H1 (cell line): Measurements from ENCODE around the gene RCOR2. TPM values are rescaled to one million over a fixed set of nuclear protein-coding genes. Genes with fewer than 3 reads are reported as not detected.

ENCODE experiments used
- CTCF ChIA-PET: fragments of 300-600 bp; sonication (Branson Sonifier 250); formaldehyde crosslinking; loops from one replicate; lab custom pipeline; 2021; ENCODE audit not compliant: partially characterized antibody; lab: Charles Lee
- POLR2A ChIA-PET: fragments of 300-600 bp; sonication (Branson Sonifier 250); formaldehyde crosslinking; loops from one replicate; lab custom pipeline; 2021; ENCODE audit warnings: inconsistent platforms; ENCODE audit not compliant: partially characterized antibody; lab: Charles Lee
- DNase-seq, 2 experiments: peaks; one replicate each; pipeline versions ENCODE4 v3.0.0 to v3.0.0-alpha.2; 2010 to 2022; ENCODE audit warnings: low spot score in 2 of 2, low read depth in 1 of 2, mixed read lengths in 1 of 2
- FAIRE-seq: peaks from 2 replicates; lab custom pipeline; 2011; peaks lifted over from hg19 to GRCh38; lab: Jason Lieb, UNC
- H2AFZ ChIP-seq: 2 replicates; pipeline ENCODE4 v1.8.1; 2012; ENCODE audit warnings: low read length, inconsistent platforms
- H2AK5ac ChIP-seq: 2 replicates; pipeline ENCODE4 v1.6.1; 2013; ENCODE audit warnings: low read depth, low read length
- H2BK120ac ChIP-seq: replicated peaks from 2 replicates; pipeline ENCODE3; 2013; ENCODE audit warnings: low read depth, low read length, inconsistent platforms
- H2BK12ac ChIP-seq: 2 replicates; pipeline ENCODE4 v1.6.1; 2013; ENCODE audit warnings: low read depth, low read length
- H2BK15ac ChIP-seq: 2 replicates; pipeline ENCODE4 v1.6.1; 2013; ENCODE audit warnings: low read length
- H2BK20ac ChIP-seq: 2 replicates; pipeline ENCODE4 v1.6.1; 2013; ENCODE audit warnings: low read length
- H2BK5ac ChIP-seq: 2 replicates; pipeline ENCODE4 v1.6.1; 2013; ENCODE audit warnings: low read depth, low read length
- H3K14ac ChIP-seq: 2 replicates; pipeline ENCODE4 v1.6.1; 2013; ENCODE audit warnings: inconsistent platforms; ENCODE audit not compliant: insufficient read length
- H3K18ac ChIP-seq: 2 replicates; pipeline ENCODE4 v1.6.1; 2013; ENCODE audit warnings: low read length; ENCODE audit errors: extremely low read depth
- H3K23ac ChIP-seq: 2 replicates; pipeline ENCODE4 v1.6.1; 2013; ENCODE audit warnings: inconsistent platforms; ENCODE audit not compliant: insufficient read length
- H3K23me2 ChIP-seq: 2 replicates; pipeline ENCODE4 v1.6.1; 2013; ENCODE audit warnings: low read depth, low read length
- H3K27ac ChIP-seq: 2 replicates; pipeline ENCODE4 v1.6.1; 2011; ENCODE audit warnings: low read depth, low read length, inconsistent platforms
- H3K27me3 ChIP-seq, 4 experiments: replicated peaks in 1 of 4; 1 replicate in 1 of 4; 2 replicates in 3 of 4; pipeline versions ENCODE4 v1.6.1 to v1.8.1; 2011 to 2013; ENCODE audit warnings: low read length in 3 of 4, mild to moderate bottlenecking in 3 of 4, inconsistent platforms in 2 of 4, mixed read lengths in 2 of 4, moderate library complexity in 1 of 4; ENCODE audit not compliant: control insufficient read depth in 3 of 4, insufficient read depth in 3 of 4; ENCODE audit errors: extremely low read depth in 1 of 4
- H3K36me3 ChIP-seq, 4 experiments: 2 replicates each; pipeline versions ENCODE4 v1.6.1 to v1.8.1; 2011 to 2013; ENCODE audit warnings: mild to moderate bottlenecking in 4 of 4, low read length in 3 of 4, moderate library complexity in 2 of 4, control low read depth in 1 of 4, inconsistent platforms in 1 of 4; ENCODE audit not compliant: insufficient read depth in 4 of 4, control insufficient read depth in 2 of 4
- H3K4ac ChIP-seq: replicated peaks from 2 replicates; pipeline ENCODE3; 2013; ENCODE audit warnings: low read length, low read depth, mixed read lengths, inconsistent platforms; ENCODE audit not compliant: insufficient read length
- H3K4me1 ChIP-seq, 4 experiments: replicated peaks in 1 of 4; 1 replicate in 1 of 4; 2 replicates in 3 of 4; pipeline versions ENCODE4 v1.6.1 to v1.8.1; 2011 to 2013; ENCODE audit warnings: low read length in 3 of 4, inconsistent platforms in 2 of 4, mixed read lengths in 1 of 4; ENCODE audit not compliant: insufficient read depth in 4 of 4, control insufficient read depth in 3 of 4
- H3K4me2 ChIP-seq, 2 experiments: 2 replicates each; pipeline versions ENCODE4 v1.6.1 to v1.8.1; 2011 to 2013; ENCODE audit warnings: low read depth in 2 of 2, low read length in 2 of 2, control low read depth in 1 of 2, inconsistent platforms in 1 of 2, mild to moderate bottlenecking in 1 of 2; ENCODE audit not compliant: insufficient read depth in 1 of 2
- H3K4me3 ChIP-seq, 4 experiments: fragments of 200-600, 300-600 bp in 1 of 4; sonication (generic), shearing (Covaris generic), sonication (Bioruptor Twin) in 1 of 4; 2 replicates each; pipeline versions ENCODE4 v1.5.1 to v1.8.1; 2011 to 2016; ENCODE audit warnings: low read length in 4 of 4, low read depth in 3 of 4, control low read depth in 2 of 4, inconsistent platforms in 2 of 4, mild to moderate bottlenecking in 2 of 4, mixed read lengths in 1 of 4, moderate library complexity in 1 of 4; ENCODE audit not compliant: insufficient read depth in 2 of 4; ENCODE audit errors: extremely low read depth in 1 of 4
- H3K56ac ChIP-seq: replicated peaks from 2 replicates; pipeline ENCODE3; 2013; ENCODE audit warnings: low read depth, mild to moderate bottlenecking, mixed read lengths, low read length, inconsistent platforms; ENCODE audit not compliant: insufficient read length
- H3K79me1 ChIP-seq: 2 replicates; pipeline ENCODE4 v1.6.1; 2013; ENCODE audit warnings: low read depth, low read length, control low read depth
- H3K79me2 ChIP-seq, 2 experiments: 2 replicates each; pipeline versions ENCODE4 v1.6.1 to v1.8.1; 2012 to 2013; ENCODE audit warnings: low read length in 2 of 2, mild to moderate bottlenecking in 2 of 2, inconsistent platforms in 1 of 2; ENCODE audit not compliant: insufficient read depth in 2 of 2, control insufficient read depth in 1 of 2
- H3K9ac ChIP-seq, 4 experiments: replicated peaks in 1 of 4; 1 replicate in 1 of 4; 2 replicates in 3 of 4; pipeline versions ENCODE4 v1.6.1 to v1.8.1; 2011 to 2013; ENCODE audit warnings: low read depth in 3 of 4, low read length in 3 of 4, control low read depth in 2 of 4, mild to moderate bottlenecking in 2 of 4, moderate library complexity in 2 of 4, inconsistent platforms in 1 of 4; ENCODE audit errors: extremely low read depth in 1 of 4
- H3K9me3 ChIP-seq, 2 experiments: 2 replicates each; pipeline versions ENCODE4 v1.6.1 to v1.8.1; 2012 to 2013; ENCODE audit warnings: mild to moderate bottlenecking in 2 of 2, moderate library complexity in 2 of 2, control low read depth in 1 of 2, inconsistent platforms in 1 of 2, low read depth in 1 of 2, low read length in 1 of 2, mixed read lengths in 1 of 2; ENCODE audit not compliant: insufficient read depth in 2 of 2
- H4K20me1 ChIP-seq, 2 experiments: replicated peaks in 1 of 2; 2 replicates each; pipeline versions ENCODE3 to v1.8.1; 2011 to 2013; ENCODE audit warnings: inconsistent platforms in 2 of 2, low read length in 2 of 2, mild to moderate bottlenecking in 1 of 2; ENCODE audit not compliant: insufficient read depth in 2 of 2, control insufficient read depth in 1 of 2
- H4K5ac ChIP-seq: 2 replicates; pipeline ENCODE4 v1.6.1; 2013; ENCODE audit warnings: low read length, low read depth, mixed read lengths, inconsistent platforms; ENCODE audit not compliant: insufficient read length
- H4K8ac ChIP-seq: 2 replicates; pipeline ENCODE4 v1.8.0; 2013; ENCODE audit warnings: mild to moderate bottlenecking, moderate library complexity, low read length, inconsistent platforms; ENCODE audit not compliant: insufficient read depth; ENCODE audit errors: extremely low read depth
- H4K91ac ChIP-seq: replicated peaks from 2 replicates; pipeline ENCODE3; 2013; ENCODE audit warnings: low read length, mixed read lengths, inconsistent platforms; ENCODE audit not compliant: insufficient read length
- BRCA1 ChIP-seq: IDR thresholded peaks from 2 replicates; pipeline ENCODE4 v1.6.1; 2012; ENCODE audit warnings: low read depth, low read length, improper control_type of control experiment
- GTF2F1 ChIP-seq: IDR thresholded peaks from 2 replicates; pipeline ENCODE4 v1.6.1; 2012; ENCODE audit warnings: low read depth, low read length, improper control_type of control experiment, borderline replicate concordance
- WGBS, 2 experiments: shearing (Covaris generic) in 1 of 2; methylation state at CpG; one replicate each; pipeline versions ENCODE4 v1.1.6 to v1.1.7; 2013 to 2015; ENCODE audit warnings: low lambda C conversion rate in 2 of 2, mixed read lengths in 2 of 2, inconsistent platforms in 1 of 2, low coverage in 1 of 2, missing lambda C conversion rate in 1 of 2; ENCODE audit not compliant: insufficient replicate concordance in 2 of 2, insufficient coverage in 1 of 2, insufficient read length in 1 of 2; ENCODE audit errors: extremely low coverage in 1 of 2, missing lambda C conversion rate in 1 of 2; 5-methylcytosine and 5-hydroxymethylcytosine counted together
- polyA plus RNA-seq, 7 experiments: library from polyadenylated mRNA; depleted of rRNA in 3 of 7; stranded (reverse) in 5 of 7; unstranded in 2 of 7; fragments of >200 nt in 5 of 7; fragments of 200-250 nt in 2 of 7; gene quantifications; 1 replicate in 5 of 7; 2 replicates in 1 of 7; 4 replicates in 1 of 7; pipeline versions ENCODE4 v1.2.1 to v1.2.3, GENCODE V29; 2011 to 2013; ENCODE audit warnings: missing spikeins in 2 of 7, mixed read lengths in 2 of 7
- total RNA-seq: library from RNA; stranded (reverse); fragmentation: NEBNext Ultra II Directional; extraction: Animal tissue kit (Norgen Biotek cat#: 25700); gene quantifications from 2 replicates; pipeline ENCODE4 v1.2.1, GENCODE V29; 2021

RCOR2 gene
- total and polyA plus RNA-seq, 2 of the 8 experiments (the other 6 are each of a cell fraction or from before 2014, with no cell fraction given): 54.6 to 78.0 TPM

GRCh38 chr11:63931045-63931444 is 14.1 kb upstream of the RCOR2 start:
- H4K8ac ChIP-seq: no peak overlapping the region
- no peak overlapping the region for H2BK5ac ChIP-seq
- no peaks in the 10 kb centered on the region for H3K36me3 ChIP-seq
- H3K27me3 ChIP-seq: peaks cover 0 to 8% (median 5%) of the 10 kb centered on the region in 4 experiments; a peak in 3 of 7 replicates
- POLR2A ChIA-PET: interaction anchor here (1.3 to 11.5 kb wide), 3 partner anchors 14 to 56 kb away, joined by 3 to 173 read pairs (median 5); partner anchors contain the start of gene RCOR2
- TF ChIP-seq GTF2F1: no peak
- TF ChIP-seq BRCA1: no peak
- no peak overlapping the region for H4K5ac ChIP-seq
- no peak overlapping the region for H3K4ac ChIP-seq
- no peak overlapping the region for H3K4me3 ChIP-seq
- no peak for DNase-seq
- H3K27ac ChIP-seq: no peak overlapping the region
- H2AK5ac ChIP-seq: no peak overlapping the region
- peak overlapping the region in 1 of 4 experiments; percentile 32; a peak in 1 of 7 replicates for H3K9ac ChIP-seq
- no peaks in the 10 kb centered on the region for H3K79me1 ChIP-seq
- no peak overlapping the region for H3K4me2 ChIP-seq
- no peaks in the 10 kb centered on the region; the same call in 1 of the 2 replicates for H3K23me2 ChIP-seq
- WGBS, 2 experiments: 88% methylated on average over 6 of the region's 6 CpGs; no CpG with 5 or more reads in 1 of the 2 experiments
- H3K56ac ChIP-seq: no peak overlapping the region
- CTCF ChIA-PET: interaction anchor here (0.6 to 3.8 kb wide), 8 partner anchors 10 to 95 kb away, joined by 3 to 29 read pairs (median 4); partner anchors contain the start of gene RCOR2
- H2BK120ac ChIP-seq: no peak overlapping the region
- H3K9me3 ChIP-seq: no peaks in the 10 kb centered on the region
- no peak overlapping the region for H2BK20ac ChIP-seq
- H3K14ac ChIP-seq: no peak overlapping the region
- H3K79me2 ChIP-seq: no peaks in the 10 kb centered on the region
- H2BK15ac ChIP-seq: peak overlapping the region; percentile 31; the same call in 1 of the 2 replicates
- H4K91ac ChIP-seq: no peak overlapping the region
- peaks cover 0 to 4% (median 0%) of the 10 kb centered on the region in 4 experiments; a peak in 1 of 7 replicates for H3K4me1 ChIP-seq
- 0 out of 2 replicates have a peak overlapping the region, but pooled peaks have one; percentile 60 for H2BK12ac ChIP-seq
- H2AFZ ChIP-seq: no peak overlapping the region
- no peak overlapping the region for H3K23ac ChIP-seq
- no peaks in the 10 kb centered on the region for H4K20me1 ChIP-seq
- FAIRE-seq: no peak
- no peak overlapping the region for H3K18ac ChIP-seq
